GM21367 (cell line): ENCODE results near the gene CREBRF.
"Not testable (repeated sequence)": the region's sequence is repeated elsewhere in the genome, so short reads cannot be mapped to it uniquely, and the experiment has no call there.

ENCODE experiments used
- ATAC-seq: cut with Tn5 transposase; IDR thresholded peaks from one replicate; pipeline ENCODE4 v1.9.1; 2021; ENCODE audit not compliant: unreplicated experiment

Gene CREBRF

GRCh38 chr5:173152547-173152946, 96.4 kb downstream of the CREBRF start:
- no peak for ATAC-seq

GRCh38 chr5:173153842-173154241, 97.7 kb downstream of the CREBRF start:
- ATAC-seq = no peak

- not testable (repeated sequence) for ATAC-seq
Observed at GRCh38 chr5:173154619-173155018, 98.5 kb downstream of the CREBRF start.

GRCh38 chr5:173155912-173156311, 99.8 kb downstream of the CREBRF start:
- ATAC-seq = no peak

GRCh38 chr5:173158366-173158765, 102.2 kb downstream of the CREBRF start:
- no peak for ATAC-seq

GRCh38 chr5:173159256-173159655, 103.1 kb downstream of the CREBRF start:
- no peak for ATAC-seq

GRCh38 chr5:173161148-173161547, 105.0 kb downstream of the CREBRF start:
- ATAC-seq = no peak

- no peak for ATAC-seq
Observed at GRCh38 chr5:173163219-173163618, 107.1 kb downstream of the CREBRF start.

- no peak for ATAC-seq
Observed at GRCh38 chr5:173165177-173166016, 109.2 kb downstream of the CREBRF start.

- ATAC-seq = no peak
Observed at GRCh38 chr5:173172166-173172565, 116.0 kb downstream of the CREBRF start.

- ATAC-seq = no peak
Observed at GRCh38 chr5:173175523-173175922, 119.4 kb downstream of the CREBRF start.

- no peak for ATAC-seq
Observed at GRCh38 chr5:173178369-173178910, 122.3 kb downstream of the CREBRF start.

GRCh38 chr5:173180331-173180730, 124.2 kb downstream of the CREBRF start:
- ATAC-seq = no peak

GRCh38 chr5:173187054-173187743, 131.0 kb downstream of the CREBRF start:
- ATAC-seq = no peak

GRCh38 chr5:173188280-173188679, 132.1 kb downstream of the CREBRF start:
- no peak for ATAC-seq
